Endothelial cell of umbilical vein (primary cell): ENCODE results near the gene SUPT3H. TPM values are rescaled to one million over a fixed set of nuclear protein-coding genes. Genes with fewer than 3 reads are reported as not detected.

Experiments used
- BruUV-seq: library from RNA; stranded (reverse); fragments of 400-500 nt; replicated peaks from 2 replicates; lab custom pipeline; 2021; lab: Mats Ljungman, UMichigan
- CTCF ChIA-PET: fragments of 300-600, 350-600 bp; sonication (Branson Sonifier 250); formaldehyde crosslinking; loops from one replicate; lab custom pipeline; 2021; ENCODE audit warnings: antibody characterized with exemption, inconsistent platforms; lab: Charles Lee
- POLR2A ChIA-PET: fragments of 300-600, 350-600 bp; sonication (Branson Sonifier 250); formaldehyde crosslinking; loops from one replicate; lab custom pipeline; 2021; ENCODE audit warnings: antibody characterized with exemption, inconsistent platforms; lab: Charles Lee
- DNase-seq: peaks from one replicate; pipeline ENCODE4 v3.0.0-alpha.2; 2011; ENCODE audit warnings: low read depth, low spot score
- FAIRE-seq: peaks from 2 replicates; lab custom pipeline; 2011; peaks lifted over from hg19 to GRCh38; lab: Jason Lieb, UNC
- H2AFZ ChIP-seq: 2 replicates; pipeline ENCODE4 v1.6.0; 2012; ENCODE audit warnings: low read depth, low read length, control low read depth, inconsistent platforms
- H3K27ac ChIP-seq: 2 replicates; pipeline ENCODE4 v1.5.1; 2011; ENCODE audit warnings: low read depth, mild to moderate bottlenecking, control low read depth, low read length, moderate library complexity; ENCODE audit not compliant: insufficient read depth
- H3K27me3 ChIP-seq, 2 experiments: 2 replicates each; pipeline versions ENCODE4 v1.6.0 to v1.6.1; 2011; ENCODE audit warnings: low read length in 2 of 2, mixed read lengths in 1 of 2; ENCODE audit not compliant: control insufficient read depth in 2 of 2, insufficient read depth in 2 of 2
- H3K36me3 ChIP-seq, 2 experiments: 2 replicates in 1 of 2; 3 replicates in 1 of 2; pipeline ENCODE4 v1.5.1; 2011; ENCODE audit warnings: low read length in 2 of 2, mild to moderate bottlenecking in 1 of 2, moderate library complexity in 1 of 2; ENCODE audit not compliant: control insufficient read depth in 2 of 2, insufficient read depth in 2 of 2; ENCODE audit errors: extremely low read depth in 1 of 2
- H3K4me1 ChIP-seq: 3 replicates; pipeline ENCODE4 v1.5.1; 2011; ENCODE audit warnings: mild to moderate bottlenecking, low read length; ENCODE audit not compliant: control insufficient read depth, insufficient read depth; ENCODE audit errors: extremely low read depth
- H3K4me2 ChIP-seq: 2 replicates; pipeline ENCODE4 v1.6.1; 2011; ENCODE audit warnings: low read length, control low read depth, mixed read lengths; ENCODE audit not compliant: insufficient read depth
- H3K4me3 ChIP-seq, 3 experiments: fragments of 200-600 bp in 1 of 3; sonication (generic), shearing (Covaris generic) in 1 of 3; replicated peaks in 1 of 3; 2 replicates each; pipeline ENCODE4 v1.5.1; 2011 to 2016; ENCODE audit warnings: control low read depth in 3 of 3, low read length in 3 of 3, mild to moderate bottlenecking in 2 of 3, inconsistent platforms in 1 of 3, low read depth in 1 of 3, moderate library complexity in 1 of 3; ENCODE audit not compliant: insufficient read depth in 1 of 3
- H3K79me2 ChIP-seq: 2 replicates; pipeline ENCODE4 v1.6.0; 2012; ENCODE audit warnings: low read length, inconsistent platforms; ENCODE audit not compliant: control insufficient read depth, insufficient read depth
- H3K9ac ChIP-seq: replicated peaks from 2 replicates; pipeline ENCODE3; 2011; ENCODE audit warnings: low read length, control low read depth; ENCODE audit not compliant: insufficient read depth; ENCODE audit errors: extremely low read depth
- H3K9me1 ChIP-seq: replicated peaks from 3 replicates; pipeline ENCODE4 v1.6.0; 2011; ENCODE audit warnings: mild to moderate bottlenecking, low read length; ENCODE audit not compliant: control insufficient read depth, insufficient read depth; ENCODE audit errors: extremely low read depth
- H3K9me3 ChIP-seq: replicated peaks from 2 replicates; pipeline ENCODE4 v1.5.1; 2012; ENCODE audit warnings: low read length, inconsistent platforms; ENCODE audit not compliant: control insufficient read depth, insufficient read depth
- H4K20me1 ChIP-seq: replicated peaks from 2 replicates; pipeline ENCODE3; 2011; ENCODE audit warnings: mild to moderate bottlenecking, low read length; ENCODE audit not compliant: control insufficient read depth, insufficient read depth; ENCODE audit errors: extremely low read depth
- CTCF ChIP-seq, 2 donors: IDR thresholded peaks; 1 replicate in 1 of 2; 2 replicates in 1 of 2; pipeline ENCODE4 v1.5.1; 2011; ENCODE audit warnings: low read length in 2 of 2, mild to moderate bottlenecking in 2 of 2, moderate library complexity in 2 of 2, control low read depth in 1 of 2, inconsistent platforms in 1 of 2, low read depth in 1 of 2; ENCODE audit not compliant: insufficient read depth in 1 of 2; ENCODE audit errors: extremely low read depth in 1 of 2
- EZH2 ChIP-seq: IDR thresholded peaks from 2 replicates; pipeline ENCODE4 v1.6.1; 2012; ENCODE audit warnings: borderline replicate concordance, low read depth, mild to moderate bottlenecking, moderate library complexity, low read length, inconsistent platforms; ENCODE audit not compliant: severe bottlenecking
- FOS ChIP-seq: IDR thresholded peaks from 2 replicates; pipeline ENCODE4 v1.6.1; 2011; ENCODE audit warnings: mild to moderate bottlenecking, low read length, moderate library complexity, borderline replicate concordance; ENCODE audit not compliant: insufficient read depth
- GATA2 ChIP-seq: IDR thresholded peaks from 2 replicates; pipeline ENCODE4 v1.7.0; 2011; ENCODE audit warnings: low read depth, mild to moderate bottlenecking, moderate library complexity, mixed read lengths, low read length; ENCODE audit not compliant: insufficient read length, insufficient read depth
- JUN ChIP-seq: IDR thresholded peaks from 2 replicates; pipeline ENCODE4 v1.6.1; 2011; ENCODE audit warnings: borderline replicate concordance, low read depth; ENCODE audit not compliant: insufficient read length, insufficient read depth
- MAX ChIP-seq: IDR thresholded peaks from 2 replicates; pipeline ENCODE4 v1.6.1; 2011; ENCODE audit not compliant: insufficient read depth, insufficient read length
- MYC ChIP-seq: IDR thresholded peaks from one replicate; pipeline ENCODE4 v1.6.1; 2011; ENCODE audit warnings: mild to moderate bottlenecking, low read depth, low read length
- POLR2A ChIP-seq: IDR thresholded peaks from 2 replicates; pipeline ENCODE4 v1.6.1; 2012; ENCODE audit warnings: low read depth, mild to moderate bottlenecking, control low read depth, low read length
- POLR2AphosphoS5 ChIP-seq: IDR thresholded peaks from 2 replicates; pipeline ENCODE4 v1.6.1; 2012; ENCODE audit warnings: low read depth, mild to moderate bottlenecking, control low read depth, low read length, moderate library complexity; ENCODE audit not compliant: insufficient read depth
- dilution Hi-C: fragments of 300-500 bp; cut with MboI; formaldehyde crosslinking; loops from one replicate; pipeline ENCODE4 v1.15.0; 2019; ENCODE audit warnings: low sequenced_read_pairs; ENCODE audit not compliant: extremely low pct_ligation_motif_present
- intact Hi-C: fragments of 100-400 bp; cut with micrococcal nuclease; formaldehyde crosslinking; loops from one replicate; pipeline ENCODE4 v1.10.0; 2022
- polyA plus RNA-seq, 4 experiments: library from polyadenylated mRNA; depleted of rRNA in 3 of 4; stranded (reverse) in 3 of 4; unstranded in 1 of 4; fragments of >200 nt; gene quantifications; 2 replicates each; pipeline versions ENCODE4 v1.2.1 to v1.2.3, GENCODE V29; 2011 to 2012; ENCODE audit warnings: missing spikeins in 1 of 4
- total RNA-seq: library from RNA; stranded (reverse); gene quantifications from 2 replicates; pipeline ENCODE4 v1.2.3, GENCODE V29; 2021

SUPT3H gene
- total and polyA plus RNA-seq, 2 donors (not counting 3 experiments of a cell fraction or from before 2014, with no cell fraction given): 8.3 to 9.8 TPM

- H3K9me1 ChIP-seq: no peaks in the 10 kb centered on the region
- H3K36me3 ChIP-seq: no peaks in the 10 kb centered on the region
- FAIRE-seq: no peak
- no peak for DNase-seq
- H3K27ac ChIP-seq: no peak overlapping the region
- intact Hi-C loops: no loop called here
- no peak for TF ChIP-seq MYC
- H3K4me2 ChIP-seq: no peak overlapping the region
- dilution Hi-C loops: no loop called here
- no peaks in the 10 kb centered on the region for H3K4me1 ChIP-seq
- H3K27me3 ChIP-seq: no peaks in the 10 kb centered on the region
- ChIA-PET POLR2A (interaction anchor here (0.7 kb wide), 1 partner anchor 24 kb away, joined by 3 read pairs; no protein-coding TSS in a partner anchor), CTCF (interaction anchor here (1.0 to 1.5 kb wide), 2 partner anchors 12 to 340 kb away, joined by 3 to 4 read pairs; no protein-coding TSS in a partner anchor)
- H3K4me3 ChIP-seq: no peak overlapping the region
- H4K20me1 ChIP-seq: no peaks in the 10 kb centered on the region
- no peaks in the 10 kb centered on the region for H3K9me3 ChIP-seq
- H3K79me2 ChIP-seq: no peaks in the 10 kb centered on the region
- H2AFZ ChIP-seq: no peak overlapping the region
- no peak overlapping the region for H3K9ac ChIP-seq
- BruUV-seq: no TSS peak
Measured at GRCh38 chr6:44995486-44996132, 382.1 kb downstream of the SUPT3H start.

- POLR2A ChIA-PET: no interaction called here
- Histone ChIP-seq H3K9me3 (no peaks in the 10 kb centered on the region), H3K4me3 (no peak overlapping the region), H3K36me3 (no peaks in the 10 kb centered on the region), H4K20me1 (no peaks in the 10 kb centered on the region), H3K27me3 (no peaks in the 10 kb centered on the region), H3K79me2 (no peaks in the 10 kb centered on the region), H3K9me1 (no peaks in the 10 kb centered on the region), H3K4me2 (no peak overlapping the region), H3K4me1 (no peaks in the 10 kb centered on the region), H2AFZ (no peak overlapping the region), H3K27ac (no peak overlapping the region), H3K9ac (no peak overlapping the region)
- no peak for FAIRE-seq
- intact Hi-C loops: no loop called here
- dilution Hi-C loops: no loop called here
- TF ChIP-seq GATA2 (no peak), POLR2A (no peak), FOS (no peak), POLR2AphosphoS5 (no peak), CTCF (IDR thresholded peaks at IDR 0.05; ENCODE audit: extremely low read depth in 1 of 2, insufficient read depth in 1 of 2, low read depth in 1 of 2, low read length in 2 of 2) (no peak), MAX (no peak), MYC (no peak), EZH2 (no peak), JUN (no peak)
- BruUV-seq: no TSS peak
- DNase-seq: no peak
- CTCF ChIA-PET: no interaction called here
Measured at GRCh38 chr6:44989391-44989790, 388.3 kb downstream of the SUPT3H start.
